ENCODE results near the gene PRSS57.
"Not testable (repeated sequence)": the region's sequence is repeated elsewhere in the genome, so short reads cannot be mapped to it uniquely, and the experiment has no call there.

PRSS57 gene

DNA sequence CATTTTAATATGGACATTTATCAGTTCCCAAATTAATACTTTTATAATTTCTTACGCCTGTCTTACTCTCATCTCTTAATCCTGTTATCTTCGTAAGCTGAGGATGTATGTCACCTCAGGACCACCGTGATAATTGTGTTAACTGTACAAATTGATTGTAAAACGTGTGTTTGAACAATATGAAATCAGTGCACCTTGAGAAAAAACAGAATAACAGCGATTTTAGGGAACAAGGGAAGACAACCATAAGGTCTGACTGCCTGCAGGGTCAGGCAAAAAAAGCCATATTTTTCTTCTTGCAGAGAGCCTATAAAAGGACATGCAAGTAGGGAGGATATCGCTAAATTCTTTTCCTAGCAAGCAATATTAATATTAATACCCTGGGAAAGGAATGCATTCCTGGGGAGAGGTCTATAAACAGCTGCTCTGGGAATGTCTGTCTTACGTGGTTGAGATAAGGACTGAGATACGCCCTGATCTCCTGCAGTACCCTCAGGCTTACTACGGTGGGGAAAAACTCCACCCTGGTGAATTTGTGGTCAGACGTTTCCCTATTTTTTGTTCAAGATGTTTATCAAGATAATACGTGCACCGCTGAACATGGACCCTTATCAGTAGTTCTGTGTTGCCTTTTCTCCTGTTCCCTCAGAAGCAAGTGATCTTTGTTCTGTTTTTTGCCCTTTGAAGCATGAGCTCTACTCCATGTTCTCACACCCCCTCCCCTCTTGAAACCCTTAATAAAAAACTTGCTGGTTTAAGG lies 26.4 kb downstream of the PRSS57 start:
- TF ChIP-seq SETDB1 (IDR thresholded peaks at IDR 0.05; ENCODE audit: insufficient read length, low read length) (peak; percentile 78), PRDM6 (tag by site-specific recombination; IDR thresholded peaks at IDR 0.05) (peak; percentile 38; the same call in 1 of the 2 replicates), ZNF433 (tag by site-specific recombination; IDR thresholded peaks at IDR 0.05; ENCODE audit: low read depth) (0 out of 2 replicates have a peak, but pooled peaks have one; percentile 10)
- not testable (repeated sequence) for H3K27ac ChIP-seq (ENCODE audit: extremely low read depth, low read depth, low read length); H3K9me3 ChIP-seq (ENCODE audit: control insufficient read depth, insufficient read depth, low read depth, low read length); H3K4me3 ChIP-seq (ENCODE audit: low read depth, low read length); H3K4me1 ChIP-seq (ENCODE audit: control insufficient read depth, insufficient read depth, low read length); H3K36me3 ChIP-seq (ENCODE audit: control insufficient read depth in 2 of 2, insufficient read depth in 1 of 2, low read length in 2 of 2)
- CTCF ChIA-PET, result interaction anchor here (0.6 to 1.0 kb wide), 3 partner anchors 9 to 351 kb away, joined by 3 read pairs; no protein-coding TSS in a partner anchor
- POLR2A ChIA-PET, result interaction anchor here (1.2 kb wide), 1 partner anchor 8 kb away, joined by 3 read pairs; the partner anchor contains the start of gene FSTL3

DNA sequence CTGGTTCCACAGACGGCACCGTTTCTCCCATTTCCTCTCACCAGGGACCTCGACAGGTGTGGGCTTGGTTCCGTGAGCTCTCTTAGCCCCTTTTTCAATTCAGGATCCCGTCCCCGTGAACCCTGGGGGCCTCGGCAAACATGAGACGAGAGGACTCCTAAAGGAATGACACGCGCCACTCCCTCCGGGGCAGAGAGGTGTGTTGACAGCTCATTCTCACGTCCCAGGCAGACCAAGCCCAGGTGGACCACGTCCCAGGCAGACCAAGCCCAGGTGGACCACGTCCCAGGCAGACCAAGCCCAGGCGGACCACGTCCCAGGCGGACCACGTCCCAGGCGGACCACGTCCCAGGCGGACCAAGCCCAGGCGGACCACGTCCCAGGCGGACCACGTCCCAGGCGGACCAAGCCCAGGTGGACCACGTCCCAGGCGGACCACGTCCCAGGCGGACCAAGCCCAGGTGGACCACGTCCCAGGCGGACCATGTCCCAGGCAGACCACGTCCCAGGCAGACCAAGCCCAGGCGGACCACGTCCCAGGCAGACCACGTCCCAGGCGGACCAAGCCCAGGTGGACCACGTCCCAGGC lies 28.2 kb downstream of the PRSS57 start:
- H3K36me3 ChIP-seq (ENCODE audit: control insufficient read depth in 2 of 2, insufficient read depth in 1 of 2, low read length in 2 of 2); H3K9me3 ChIP-seq (ENCODE audit: control insufficient read depth, insufficient read depth, low read depth, low read length); H3K4me1 ChIP-seq (ENCODE audit: control insufficient read depth, insufficient read depth, low read length); H3K27ac ChIP-seq (ENCODE audit: extremely low read depth, low read depth, low read length); POLR2A ChIA-PET; H3K4me3 ChIP-seq (ENCODE audit: low read depth, low read length): not testable (repeated sequence)
- TF ChIP-seq SETDB1 (IDR thresholded peaks at IDR 0.05; ENCODE audit: insufficient read length, low read length), result peak; percentile 31
- CTCF ChIA-PET, result interaction anchor here (0.8 to 1.1 kb wide), 3 partner anchors 10 to 67 kb away, joined by 3 to 4 read pairs (median 3); no protein-coding TSS in a partner anchor

- peaks cover 9% of the 10 kb centered on the region for H3K4me1 ChIP-seq (ENCODE audit: control insufficient read depth, insufficient read depth, low read length)
- no peak overlapping the region for H3K4me3 ChIP-seq (ENCODE audit: low read depth, low read length)
- CTCF ChIA-PET, result no interaction called here
- no peak overlapping the region for H3K27ac ChIP-seq (ENCODE audit: extremely low read depth, low read depth, low read length)
- H3K36me3 ChIP-seq (ENCODE audit: control insufficient read depth in 2 of 2, insufficient read depth in 1 of 2, low read length in 2 of 2), result peaks cover 0 to 11% of the 10 kb centered on the region in 2 experiments; a peak in 1 of 3 replicates
- POLR2A ChIA-PET, result interaction anchor here (0.6 kb wide), 1 partner anchor 16 kb away, joined by 6 read pairs; no protein-coding TSS in a partner anchor
- H3K9me3 ChIP-seq (ENCODE audit: control insufficient read depth, insufficient read depth, low read depth, low read length), result no peaks in the 10 kb centered on the region
- TF ChIP-seq INSM2 (tag by site-specific recombination; IDR thresholded peaks at IDR 0.05), result no peak
- TF ChIP-seq GLI4 (tag by site-specific recombination; IDR thresholded peaks at IDR 0.05), result no peak
- TF ChIP-seq ZNF311 (tag by site-specific recombination; IDR thresholded peaks at IDR 0.05; ENCODE audit: borderline replicate concordance), result no peak
- TF ChIP-seq, protein P1, sequence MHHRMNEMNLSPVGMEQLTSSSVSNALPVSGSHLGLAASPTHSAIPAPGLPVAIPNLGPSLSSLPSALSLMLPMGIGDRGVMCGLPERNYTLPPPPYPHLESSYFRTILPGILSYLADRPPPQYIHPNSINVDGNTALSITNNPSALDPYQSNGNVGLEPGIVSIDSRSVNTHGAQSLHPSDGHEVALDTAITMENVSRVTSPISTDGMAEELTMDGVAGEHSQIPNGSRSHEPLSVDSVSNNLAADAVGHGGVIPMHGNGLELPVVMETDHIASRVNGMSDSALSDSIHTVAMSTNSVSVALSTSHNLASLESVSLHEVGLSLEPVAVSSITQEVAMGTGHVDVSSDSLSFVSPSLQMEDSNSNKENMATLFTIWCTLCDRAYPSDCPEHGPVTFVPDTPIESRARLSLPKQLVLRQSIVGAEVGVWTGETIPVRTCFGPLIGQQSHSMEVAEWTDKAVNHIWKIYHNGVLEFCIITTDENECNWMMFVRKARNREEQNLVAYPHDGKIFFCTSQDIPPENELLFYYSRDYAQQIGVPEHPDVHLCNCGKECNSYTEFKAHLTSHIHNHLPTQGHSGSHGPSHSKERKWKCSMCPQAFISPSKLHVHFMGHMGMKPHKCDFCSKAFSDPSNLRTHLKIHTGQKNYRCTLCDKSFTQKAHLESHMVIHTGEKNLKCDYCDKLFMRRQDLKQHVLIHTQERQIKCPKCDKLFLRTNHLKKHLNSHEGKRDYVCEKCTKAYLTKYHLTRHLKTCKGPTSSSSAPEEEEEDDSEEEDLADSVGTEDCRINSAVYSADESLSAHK (tag by site-specific recombination; IDR thresholded peaks at IDR 0.05), result no peak
- TF ChIP-seq ZSCAN4 (tag by site-specific recombination; IDR thresholded peaks at IDR 0.05), result no peak
- no peak for TF ChIP-seq ZNF114 (tag by site-specific recombination; IDR thresholded peaks at IDR 0.05)
- TF ChIP-seq KLF16 (tag by site-specific recombination; IDR thresholded peaks at IDR 0.05), result no peak
- TF ChIP-seq ZNF571 (tag by site-specific recombination; IDR thresholded peaks at IDR 0.05), result no peak
- no peak for TF ChIP-seq SALL2 (tag by site-specific recombination; IDR thresholded peaks at IDR 0.05; ENCODE audit: borderline replicate concordance)
- TF ChIP-seq ZNF169 (tag by site-specific recombination; IDR thresholded peaks at IDR 0.05), result no peak
- TF ChIP-seq, protein P2, sequence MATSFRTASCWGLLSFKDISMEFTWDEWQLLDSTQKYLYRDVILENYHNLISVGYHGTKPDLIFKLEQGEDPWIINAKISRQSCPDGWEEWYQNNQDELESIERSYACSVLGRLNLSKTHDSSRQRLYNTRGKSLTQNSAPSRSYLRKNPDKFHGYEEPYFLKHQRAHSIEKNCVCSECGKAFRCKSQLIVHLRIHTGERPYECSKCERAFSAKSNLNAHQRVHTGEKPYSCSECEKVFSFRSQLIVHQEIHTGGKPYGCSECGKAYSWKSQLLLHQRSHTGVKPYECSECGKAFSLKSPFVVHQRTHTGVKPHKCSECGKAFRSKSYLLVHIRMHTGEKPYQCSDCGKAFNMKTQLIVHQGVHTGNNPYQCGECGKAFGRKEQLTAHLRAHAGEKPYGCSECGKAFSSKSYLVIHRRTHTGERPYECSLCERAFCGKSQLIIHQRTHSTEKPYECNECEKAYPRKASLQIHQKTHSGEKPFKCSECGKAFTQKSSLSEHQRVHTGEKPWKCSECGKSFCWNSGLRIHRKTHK (tag by site-specific recombination; IDR thresholded peaks at IDR 0.05), result no peak
- no peak for TF ChIP-seq ZNF664 (tag by site-specific recombination; IDR thresholded peaks at IDR 0.05)
- TF ChIP-seq ZNF274 (IDR thresholded peaks at IDR 0.05; ENCODE audit: low read length), result no peak
- TF ChIP-seq ZNF274 (tag by site-specific recombination; IDR thresholded peaks at IDR 0.05; ENCODE audit: borderline replicate concordance), result no peak
- no peak for TF ChIP-seq ZNF626 (tag by site-specific recombination; IDR thresholded peaks at IDR 0.05)
These were observed 30.3 kb downstream of the PRSS57 start for GRCh38 chr19:664913-665443.
